ENCODE results near the gene ARHGDIG. TPM values are rescaled to one million over a fixed set of nuclear protein-coding genes. Genes with fewer than 3 reads are reported as not detected.

The ARHGDIG gene
- total RNA-seq, 4 donors from 2014 or later = 1.4 to 3.5 (median 1.8) TPM; not detected in 1

Other genes starting within 250 kb of the ARHGDIG start
- 1 to 10 TPM; 2.2 to 3.7 (median 2.9) TPM for gene POLR3K, start 227.0 kb upstream of the ARHGDIG start, total RNA-seq
- gene SNRNP25, start 226.8 kb upstream of the ARHGDIG start, total RNA-seq = 10 to 100 TPM; 42.8 to 77.6 (median 69.7) TPM
- gene RHBDF1, start 208.0 kb upstream of the ARHGDIG start, total RNA-seq = 10 to 100 TPM in 1 of 4 donors, 1 to 10 TPM in 3; 5.6 to 22.6 (median 9.1) TPM
- gene MPG, start 202.4 kb upstream of the ARHGDIG start, total RNA-seq = 100 to 1,000 TPM in 1 of 4 donors, 10 to 100 TPM in 3; 75.0 to 124 (median 83.0) TPM
- 10 to 100 TPM; 12.4 to 24.1 (median 19.4) TPM for gene NPRL3, start 141.9 kb upstream of the ARHGDIG start, total RNA-seq
- not detected for gene HBZ, start 127.9 kb upstream of the ARHGDIG start, total RNA-seq
- gene HBM, start 114.6 kb upstream of the ARHGDIG start, total RNA-seq = not detected
- gene HBA2, start 107.7 kb upstream of the ARHGDIG start, total RNA-seq = 100 to 1,000 TPM in 2 of 4 donors, 10 to 100 TPM in 1, 1 to 10 TPM in 1; 2.5 to 258 (median 108) TPM
- gene HBA1, start 103.9 kb upstream of the ARHGDIG start, total RNA-seq = 100 to 1,000 TPM in 1 of 4 donors, 10 to 100 TPM in 2, not detected in 1; 12.3 to 172 (median 49.7) TPM
- not detected for gene HBQ1, start 100.1 kb upstream of the ARHGDIG start, total RNA-seq
- gene LUC7L, start 51.1 kb upstream of the ARHGDIG start, total RNA-seq = 10 to 100 TPM; 18.4 to 53.5 (median 31.1) TPM
- 100 to 1,000 TPM in 3 of 4 donors, 10 to 100 TPM in 1; 85.2 to 288 (median 251) TPM for gene FAM234A, start 45.8 kb upstream of the ARHGDIG start, total RNA-seq
- gene RGS11, start 4.6 kb upstream of the ARHGDIG start, total RNA-seq = 1 to 10 TPM; 1.2 to 2.2 (median 1.6) TPM
- gene PDIA2, start 2.6 kb downstream of the ARHGDIG start, total RNA-seq = 1 to 10 TPM in 1 of 4 donors, not detected in 3; 2.2 TPM
- gene AXIN1, start 72.1 kb downstream of the ARHGDIG start, total RNA-seq = 10 to 100 TPM; 27.1 to 41.9 (median 32.7) TPM
- 100 to 1,000 TPM in 1 of 4 donors, 10 to 100 TPM in 3; 72.8 to 122 (median 87.4) TPM for gene MRPL28, start 89.9 kb downstream of the ARHGDIG start, total RNA-seq
- 10 to 100 TPM; 31.5 to 63.3 (median 50.8) TPM for gene PGAP6, start 101.4 kb downstream of the ARHGDIG start, total RNA-seq
- 10 to 100 TPM; 11.6 to 19.3 (median 16.3) TPM for gene NME4, start 116.6 kb downstream of the ARHGDIG start, total RNA-seq
- 10 to 100 TPM; 17.0 to 23.3 (median 18.8) TPM for gene DECR2, start 121.3 kb downstream of the ARHGDIG start, total RNA-seq
- 10 to 100 TPM; 27.0 to 50.1 (median 34.8) TPM for gene RAB11FIP3, start 145.1 kb downstream of the ARHGDIG start, total RNA-seq
- gene CAPN15, start 247.1 kb downstream of the ARHGDIG start, total RNA-seq = 10 to 100 TPM; 22.3 to 37.8 (median 27.4) TPM

Data from gastrocnemius medialis (tissue), 4 donors.